Measurements from ENCODE around the gene C1orf226. TPM values are rescaled to one million over a fixed set of nuclear protein-coding genes. Genes with fewer than 3 reads are reported as not detected.

C1orf226 gene
- total and polyA plus RNA-seq, 10 of the 15 experiments (the other 5 are each of a cell fraction or from before 2014, with no cell fraction given) = not detected

DNA sequence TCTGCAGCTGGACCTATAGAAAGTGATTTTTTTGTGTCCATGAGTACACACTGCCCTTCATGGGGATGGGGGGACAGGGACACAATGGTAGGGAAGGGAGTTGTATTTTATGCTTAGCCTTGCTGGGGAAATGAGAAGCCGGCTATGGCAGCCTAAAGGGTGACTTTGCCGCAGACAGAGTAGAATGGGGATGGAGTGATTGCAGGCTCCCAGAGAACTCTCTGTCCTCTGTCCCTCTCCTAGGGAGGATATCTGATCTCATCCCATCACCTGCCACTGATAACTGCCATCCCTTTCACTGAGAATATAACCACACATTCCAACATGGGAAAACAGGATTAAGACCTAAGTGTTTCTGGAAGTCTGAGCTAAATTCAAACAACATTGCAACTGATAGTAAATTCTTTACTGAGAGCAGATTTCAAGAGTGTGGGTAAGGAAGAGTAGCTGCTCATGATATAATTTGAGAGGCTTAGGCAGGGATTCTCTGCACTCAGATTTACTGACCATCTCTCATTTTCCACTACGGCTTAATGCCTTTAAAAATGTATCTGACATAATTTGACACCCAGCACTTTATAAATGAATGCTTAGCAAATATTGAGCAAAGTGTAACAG, 16.5 kb downstream of the C1orf226 start (continued):
- TF ChIP-seq CUX1 (IDR thresholded peaks at IDR 0.05; ENCODE audit: insufficient replicate concordance, low read depth, low read length) (no peak), IRF4 (IDR thresholded peaks at IDR 0.05; ENCODE audit: low read depth, low read length) (no peak)

DNA sequence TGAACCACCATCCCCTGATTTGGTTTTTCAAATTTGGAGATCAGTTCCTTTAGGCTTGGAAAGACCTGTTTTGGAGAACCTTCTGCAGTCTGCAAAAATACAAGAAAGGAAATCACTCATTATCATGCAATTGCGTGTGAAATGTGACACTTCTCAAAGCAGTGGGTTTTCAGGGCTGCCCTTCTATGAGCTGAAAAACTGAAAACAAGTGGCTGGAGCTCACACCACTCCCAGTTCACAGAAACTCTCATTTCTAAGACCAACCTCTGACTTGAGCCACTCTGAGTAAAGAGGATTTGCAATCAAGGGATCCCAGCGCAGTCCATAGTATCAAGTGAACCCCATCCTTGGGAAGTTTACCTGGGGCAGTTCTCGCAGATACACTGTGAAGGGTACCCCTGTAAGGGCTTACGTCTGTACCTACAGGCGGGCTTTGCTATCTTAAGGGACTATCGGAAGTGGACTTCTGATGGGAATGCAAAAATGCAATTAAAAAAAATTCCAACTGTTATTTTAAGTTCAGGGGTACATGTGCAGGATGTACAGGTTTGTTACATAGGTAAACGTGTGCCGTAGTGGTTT, 17.6 kb downstream of the C1orf226 start:
- Histone ChIP-seq H3K4me1 (ENCODE audit: control insufficient read depth, insufficient read depth, low read length) (no peaks in the 10 kb centered on the region), H3K27me3 (replicated peaks in 1 of 2; ENCODE audit: control insufficient read depth in 2 of 2, insufficient read depth in 2 of 2, low read length in 1 of 2) (peaks cover 0 to 5% of the 10 kb centered on the region in 2 experiments; a peak in 3 of 4 replicates), H3K9me3 (replicated peaks; ENCODE audit: control insufficient read depth, insufficient read depth, low read length) (no peaks in the 10 kb centered on the region), H3K9ac (ENCODE audit: control insufficient read depth, insufficient read depth, low read length) (no peak overlapping the region), H3K36me3 (ENCODE audit: control insufficient read depth in 2 of 2, insufficient read depth in 2 of 2, low read length in 1 of 2) (no peaks in the 10 kb centered on the region), H4K20me1 (ENCODE audit: control insufficient read depth, insufficient read depth) (no peaks in the 10 kb centered on the region), H3K27ac (ENCODE audit: control insufficient read depth, insufficient read depth) (no peak overlapping the region), H3K4me3 (no peak overlapping the region), H3K79me2 (ENCODE audit: control insufficient read depth, insufficient read depth, low read length) (no peaks in the 10 kb centered on the region), H3K4me2 (ENCODE audit: control insufficient read depth, insufficient read depth) (no peak overlapping the region), H2AFZ (ENCODE audit: control insufficient read depth, low read depth, low read length) (no peak overlapping the region)
- SMC1A ChIA-PET (ENCODE audit: uncharacterized antibody, unreplicated experiment) = interaction anchor here (0.5 to 1.6 kb wide), 3 partner anchors 8 to 69 kb away, joined by 3 read pairs; no protein-coding TSS in a partner anchor
- in situ Hi-C loops (cut with MboI) = no loop called here
- FAIRE-seq = no peak
- 52% methylated on average over 8 of the region's 8 CpGs for WGBS (ENCODE audit: insufficient coverage, insufficient replicate concordance, low lambda C conversion rate, missing lambda C conversion rate)
- BruUV-seq (replicated peaks) = no TSS peak
- RAD21 ChIA-PET (ENCODE audit: unreplicated experiment) = no interaction called here
- intact Hi-C loops (cut with micrococcal nuclease; ENCODE audit: unreplicated experiment) = no loop called here
- POLR2A ChIA-PET = interaction anchor here (1.1 kb wide), 1 partner anchor 57 kb away, joined by 3 read pairs; no protein-coding TSS in a partner anchor
- ATAC-seq = no peak
- DNase-seq (ENCODE audit: low read depth, low spot score) = no peak
- CTCF ChIA-PET = interaction anchor here (0.9 to 3.1 kb wide), 2 partner anchors 9 to 41 kb away, joined by 3 to 11 read pairs; no protein-coding TSS in a partner anchor
- no peak for TF ChIP-seq ZNF207 (IDR thresholded peaks at IDR 0.05; ENCODE audit: borderline replicate concordance)
- TF ChIP-seq NBN (IDR thresholded peaks at IDR 0.05) = no peak
- TF ChIP-seq TARDBP (IDR thresholded peaks at IDR 0.05; ENCODE audit: borderline replicate concordance) = no peak
- TF ChIP-seq, protein P1, sequence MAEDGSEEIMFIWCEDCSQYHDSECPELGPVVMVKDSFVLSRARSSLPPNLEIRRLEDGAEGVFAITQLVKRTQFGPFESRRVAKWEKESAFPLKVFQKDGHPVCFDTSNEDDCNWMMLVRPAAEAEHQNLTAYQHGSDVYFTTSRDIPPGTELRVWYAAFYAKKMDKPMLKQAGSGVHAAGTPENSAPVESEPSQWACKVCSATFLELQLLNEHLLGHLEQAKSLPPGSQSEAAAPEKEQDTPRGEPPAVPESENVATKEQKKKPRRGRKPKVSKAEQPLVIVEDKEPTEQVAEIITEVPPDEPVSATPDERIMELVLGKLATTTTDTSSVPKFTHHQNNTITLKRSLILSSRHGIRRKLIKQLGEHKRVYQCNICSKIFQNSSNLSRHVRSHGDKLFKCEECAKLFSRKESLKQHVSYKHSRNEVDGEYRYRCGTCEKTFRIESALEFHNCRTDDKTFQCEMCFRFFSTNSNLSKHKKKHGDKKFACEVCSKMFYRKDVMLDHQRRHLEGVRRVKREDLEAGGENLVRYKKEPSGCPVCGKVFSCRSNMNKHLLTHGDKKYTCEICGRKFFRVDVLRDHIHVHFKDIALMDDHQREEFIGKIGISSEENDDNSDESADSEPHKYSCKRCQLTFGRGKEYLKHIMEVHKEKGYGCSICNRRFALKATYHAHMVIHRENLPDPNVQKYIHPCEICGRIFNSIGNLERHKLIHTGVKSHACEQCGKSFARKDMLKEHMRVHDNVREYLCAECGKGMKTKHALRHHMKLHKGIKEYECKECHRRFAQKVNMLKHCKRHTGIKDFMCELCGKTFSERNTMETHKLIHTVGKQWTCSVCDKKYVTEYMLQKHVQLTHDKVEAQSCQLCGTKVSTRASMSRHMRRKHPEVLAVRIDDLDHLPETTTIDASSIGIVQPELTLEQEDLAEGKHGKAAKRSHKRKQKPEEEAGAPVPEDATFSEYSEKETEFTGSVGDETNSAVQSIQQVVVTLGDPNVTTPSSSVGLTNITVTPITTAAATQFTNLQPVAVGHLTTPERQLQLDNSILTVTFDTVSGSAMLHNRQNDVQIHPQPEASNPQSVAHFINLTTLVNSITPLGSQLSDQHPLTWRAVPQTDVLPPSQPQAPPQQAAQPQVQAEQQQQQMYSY (CRISPR knock-in tag; IDR thresholded peaks at IDR 0.05) = no peak
- TF ChIP-seq ZNF24 (IDR thresholded peaks at IDR 0.05) = no peak
- no peak for TF ChIP-seq IRF4 (IDR thresholded peaks at IDR 0.05; ENCODE audit: low read depth, low read length)
- no peak for TF ChIP-seq MYB (IDR thresholded peaks at IDR 0.05; ENCODE audit: borderline replicate concordance, low read depth, low read length)
- TF ChIP-seq NFXL1 (IDR thresholded peaks at IDR 0.05; ENCODE audit: borderline replicate concordance) = no peak
- no peak for TF ChIP-seq USF2 (IDR thresholded peaks at IDR 0.05; ENCODE audit: borderline replicate concordance, low read depth, low read length)
- no peak for TF ChIP-seq SUPT20H (IDR thresholded peaks at IDR 0.05; ENCODE audit: borderline replicate concordance, control insufficient read depth, low read depth, low read length)
- TF ChIP-seq PML (IDR thresholded peaks at IDR 0.05; ENCODE audit: low read length) = no peak
